Measurements from ENCODE around the gene CLK4. TPM values are rescaled to one million over a fixed set of nuclear protein-coding genes. Genes with fewer than 3 reads are reported as not detected.

CLK4 gene
- total RNA-seq, 1 experiment from 2014 or later, result 9.8 TPM

DNA sequence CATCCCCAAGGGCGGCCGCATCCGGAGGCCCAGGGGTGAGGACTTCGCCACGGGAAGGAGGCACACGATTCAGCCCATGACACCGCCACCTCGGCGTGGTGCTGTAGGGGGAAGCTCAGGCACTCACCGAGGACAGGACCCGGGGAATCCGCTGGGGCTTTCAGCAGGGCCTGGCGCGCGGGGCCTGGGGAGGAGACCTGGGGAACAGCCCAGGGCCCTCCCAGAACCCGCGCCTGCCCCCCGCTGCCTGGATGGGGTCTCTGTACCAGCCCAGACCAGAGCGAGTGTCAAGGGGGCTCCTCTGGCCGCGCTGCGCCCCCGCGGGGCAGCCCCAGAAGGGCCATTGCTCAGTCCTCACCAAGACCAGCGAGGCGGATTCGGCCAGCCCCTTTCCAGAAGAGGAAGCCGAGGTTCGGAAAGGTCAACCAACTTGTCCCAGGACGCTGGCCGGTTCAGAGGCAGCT, 49.4 kb downstream of the CLK4 start:
- Histone ChIP-seq H3K27ac (ENCODE audit: low read depth, low read length) (no peak overlapping the region), H3K9ac (ENCODE audit: low read length) (no peak overlapping the region), H3K4me2 (ENCODE audit: low read length) (no peak overlapping the region), H3K79me2 (ENCODE audit: insufficient read depth, low read length) (no peaks in the 10 kb centered on the region), H4K20me1 (ENCODE audit: insufficient read depth) (no peaks in the 10 kb centered on the region), H3K9me2 (ENCODE audit: insufficient read depth) (no peaks in the 10 kb centered on the region), H3K4me3 (replicated peaks in 1 of 2; ENCODE audit: low read depth in 1 of 2, low read length in 2 of 2) (no peak overlapping the region), H3K27me3 (ENCODE audit: insufficient read depth, low read length) (peaks cover 3% of the 10 kb centered on the region; the same call in 1 of the 2 replicates), H3K4me1 (ENCODE audit: control insufficient read depth in 1 of 2, insufficient read depth in 2 of 2, low read length in 2 of 2) (no peaks in the 10 kb centered on the region), H3K9me3 (ENCODE audit: control insufficient read depth in 1 of 2, insufficient read depth in 1 of 2, low read depth in 1 of 2, low read length in 2 of 2) (no peaks in the 10 kb centered on the region), H2AFZ (ENCODE audit: low read depth, low read length, poor library complexity, severe bottlenecking) (no peak overlapping the region), H3K36me3 (ENCODE audit: control insufficient read depth in 1 of 2, insufficient read depth in 2 of 2, low read length in 2 of 2) (no peaks in the 10 kb centered on the region)
- ChIA-PET CTCF (no interaction called here), POLR2A (no interaction called here), RAD21 (ENCODE audit: low non-redundant PET in 1 of 2, low total read pairs in 2 of 2, uncharacterized antibody in 2 of 2, unreplicated experiment in 2 of 2) (no interaction called here)
- TF ChIP-seq EZH2 (IDR thresholded peaks at IDR 0.05) (no peak), REST (IDR thresholded peaks at IDR 0.05; ENCODE audit: low read depth) (no peak), TCF7L2 (IDR thresholded peaks at IDR 0.05; ENCODE audit: borderline replicate concordance, extremely low read depth, insufficient read depth, insufficient read length) (no peak), CTCF (IDR thresholded peaks at IDR 0.05 in 2 of 3, conservative IDR thresholded peaks at IDR 0.05 in 1 of 3; ENCODE audit: borderline replicate concordance in 1 of 3, insufficient read depth in 1 of 3, low read depth in 2 of 3, low read length in 2 of 3) (no peak), JUND (IDR thresholded peaks at IDR 0.05) (no peak), SIN3A (IDR thresholded peaks at IDR 0.05; ENCODE audit: low read depth) (no peak), ELF1 (IDR thresholded peaks at IDR 0.05; ENCODE audit: borderline replicate concordance, low read depth) (no peak), POLR2A (IDR thresholded peaks at IDR 0.05; ENCODE audit: borderline replicate concordance, extremely low read depth, insufficient read depth, insufficient read length) (no peak), EZH2phosphoT487 (IDR thresholded peaks at IDR 0.05; ENCODE audit: borderline replicate concordance) (no peak), ZFX (IDR thresholded peaks at IDR 0.05) (no peak), SRF (IDR thresholded peaks at IDR 0.05; ENCODE audit: low read depth) (no peak), YY1 (IDR thresholded peaks at IDR 0.05; ENCODE audit: extremely low read depth, insufficient replicate concordance, low read depth, low read length) (no peak), FOSL1 (IDR thresholded peaks at IDR 0.05; ENCODE audit: low read depth) (no peak), CBX3 (IDR thresholded peaks at IDR 0.05; ENCODE audit: low read depth) (no peak), RAD21 (IDR thresholded peaks at IDR 0.05; ENCODE audit: low read depth) (no peak), ZNF274 (IDR thresholded peaks at IDR 0.05; ENCODE audit: low read depth, low read length) (no peak)
- DNase-seq (ENCODE audit: low read depth, low spot score) (no peak), ATAC-seq (no peak)
- BruUV-seq (replicated peaks), result no TSS peak
- intact Hi-C loops (cut with micrococcal nuclease), result no loop called here
